ENCODE data around the gene GJB3.

GJB3 gene

GRCh38 chr1:34825455-34826091 is 44.6 kb downstream of the GJB3 start:
- no peak for DNase-seq (ENCODE audit: low spot score)

DNA sequence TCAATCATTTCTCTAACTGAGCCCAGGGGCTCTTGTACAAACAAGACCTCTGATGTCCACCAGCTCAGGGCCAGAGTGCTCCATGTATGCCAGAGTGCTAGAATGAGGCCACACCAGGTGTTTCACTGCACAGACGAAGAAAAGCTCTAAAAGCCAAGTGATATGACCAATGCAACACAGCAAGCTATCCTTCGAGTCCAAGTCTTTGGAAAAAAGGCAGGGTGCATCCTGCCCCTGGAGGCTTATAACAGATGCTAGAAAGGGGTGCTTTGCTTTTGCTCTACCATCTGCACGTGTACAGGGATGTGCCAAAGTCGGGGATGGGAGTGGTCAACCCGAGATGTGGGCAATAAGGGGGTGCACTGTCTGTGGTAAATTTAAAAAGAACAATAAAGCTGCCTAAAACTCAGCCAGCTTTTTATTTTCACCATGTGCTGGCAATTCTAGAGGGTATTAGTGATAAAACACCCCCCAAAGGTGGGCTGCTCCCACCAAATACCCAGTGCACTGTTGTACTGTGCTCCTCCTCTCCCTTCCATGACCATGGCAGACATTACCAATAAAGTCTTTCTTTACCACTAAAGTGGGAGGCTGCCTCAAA is 46.4 kb downstream of the GJB3 start:
- DNase-seq (ENCODE audit: low spot score): no peak

GRCh38 chr1:34828611-34829010 is 47.6 kb downstream of the GJB3 start:
- no peak for DNase-seq (ENCODE audit: low spot score)

DNA sequence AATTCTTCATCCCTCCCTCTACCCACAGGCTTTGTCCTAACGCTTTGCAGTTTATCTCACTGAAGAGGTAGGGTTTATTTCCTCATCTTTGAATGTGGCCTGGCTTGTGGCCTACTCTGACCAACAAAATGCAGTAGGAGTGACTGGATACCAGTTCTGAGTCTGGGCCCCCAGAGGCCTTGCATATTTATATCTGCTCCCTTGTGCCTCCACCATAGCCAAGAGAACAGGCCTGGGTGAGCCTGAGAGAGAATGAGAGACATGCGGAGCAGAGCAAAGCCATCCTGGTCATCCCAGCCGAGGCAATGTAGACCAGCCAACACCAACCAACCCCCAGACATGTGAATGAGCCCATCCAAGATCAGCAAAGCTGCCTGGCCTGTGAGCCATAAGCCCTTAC is 48.2 kb downstream of the GJB3 start:
- no peak for DNase-seq (ENCODE audit: low spot score)

DNA sequence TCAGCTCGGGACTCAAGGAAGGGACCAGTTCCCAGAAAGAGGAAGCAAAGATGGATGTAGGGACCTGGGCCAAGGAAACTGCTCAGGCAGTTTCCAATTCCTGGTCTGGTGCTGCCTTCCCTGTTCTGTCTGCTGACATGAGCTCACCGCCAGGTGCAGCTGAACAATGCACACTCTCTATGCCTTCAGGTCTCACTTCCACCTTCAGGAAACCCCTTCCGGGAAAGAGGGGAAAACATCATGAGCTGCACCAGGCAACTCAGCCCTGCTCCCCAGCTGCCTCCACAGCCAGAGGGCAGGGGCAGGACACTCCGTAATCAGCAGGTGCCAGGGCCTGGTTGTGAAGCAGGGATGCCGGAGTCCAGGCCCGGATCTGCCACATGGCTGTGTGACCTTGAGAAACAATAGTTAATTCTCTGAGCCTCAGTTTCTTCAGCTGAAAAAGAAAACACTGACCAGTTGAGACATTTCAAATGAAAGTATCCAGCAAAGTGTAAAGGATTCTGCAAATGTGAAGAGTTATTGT is 50.8 kb downstream of the GJB3 start:
- DNase-seq (ENCODE audit: low spot score): no peak

DNA sequence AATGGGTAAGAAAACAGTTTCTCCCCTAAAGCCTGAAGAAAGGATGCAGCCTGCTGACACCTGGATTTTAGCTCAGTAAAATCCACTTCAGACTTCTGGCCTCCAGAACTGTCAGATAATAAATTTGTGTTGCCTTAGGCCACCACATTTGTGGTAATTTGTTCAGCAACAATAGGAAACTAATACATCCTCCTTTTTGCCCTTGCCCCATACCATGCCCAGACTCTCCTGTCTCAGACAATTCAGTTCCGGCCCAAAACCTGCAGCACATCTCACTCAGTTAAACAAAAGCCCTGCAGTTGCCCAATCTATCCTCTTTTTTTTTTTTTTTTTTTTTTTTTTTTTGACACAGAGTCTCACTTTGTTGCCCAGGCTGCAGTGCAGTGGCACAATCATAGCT is 52.7 kb downstream of the GJB3 start:
- no peak for DNase-seq (ENCODE audit: low spot score)
